ENCODE data around the gene DIAPH1. TPM values are rescaled to one million over a fixed set of nuclear protein-coding genes. Genes with fewer than 3 reads are reported as not detected.

The DIAPH1 gene
- total RNA-seq, 1 experiment from 2014 or later: 142 TPM

- no peaks in the 10 kb centered on the region for H3K27me3 ChIP-seq (ENCODE audit: insufficient read depth, low read length)
- no peak overlapping the region for H3K4me2 ChIP-seq (ENCODE audit: low read length)
- ATAC-seq (no peak), DNase-seq (ENCODE audit: low read depth, low spot score) (no peak)
- CTCF ChIA-PET: interaction anchor here (1.1 kb wide), 1 partner anchor 103 kb away, joined by 3 read pairs; the partner anchor contains the start of gene PCDHGA10
- intact Hi-C loops (cut with micrococcal nuclease): loop anchor here (5.0 kb wide), 1 partner anchor 789 kb away; no protein-coding TSS in a partner anchor
- H3K9me2 ChIP-seq (ENCODE audit: insufficient read depth): no peaks in the 10 kb centered on the region
- H4K20me1 ChIP-seq (ENCODE audit: insufficient read depth): no peaks in the 10 kb centered on the region
- no peaks in the 10 kb centered on the region for H3K9me3 ChIP-seq (ENCODE audit: control insufficient read depth in 1 of 2, insufficient read depth in 1 of 2, low read depth in 1 of 2, low read length in 2 of 2)
- H2AFZ ChIP-seq (ENCODE audit: low read depth, low read length, poor library complexity, severe bottlenecking): no peak overlapping the region
- RAD21 ChIA-PET (ENCODE audit: low non-redundant PET in 1 of 2, low total read pairs in 2 of 2, uncharacterized antibody in 2 of 2, unreplicated experiment in 2 of 2): no interaction called here
- H3K36me3 ChIP-seq (ENCODE audit: control insufficient read depth in 1 of 2, insufficient read depth in 2 of 2, low read length in 2 of 2): peaks cover 6 to 30% of the 10 kb centered on the region in 2 experiments; a peak in 2 of 4 replicates
- POLR2A ChIA-PET: no interaction called here
- H3K4me3 ChIP-seq (replicated peaks in 1 of 2; ENCODE audit: low read depth in 1 of 2, low read length in 2 of 2): no peak overlapping the region
- TF ChIP-seq EGR1 (IDR thresholded peaks at IDR 0.05; ENCODE audit: low read depth) (no peak), CEBPB (IDR thresholded peaks at IDR 0.05; ENCODE audit: low read depth) (no peak), ZFX (IDR thresholded peaks at IDR 0.05) (no peak), ZBTB33 (IDR thresholded peaks at IDR 0.05; ENCODE audit: extremely low read depth, insufficient replicate concordance, low read length) (no peak), SP1 (IDR thresholded peaks at IDR 0.05; ENCODE audit: low read depth) (no peak), TCF7L2 (IDR thresholded peaks at IDR 0.05; ENCODE audit: borderline replicate concordance, extremely low read depth, insufficient read depth, insufficient read length) (no peak), ELF1 (IDR thresholded peaks at IDR 0.05; ENCODE audit: borderline replicate concordance, low read depth) (no peak), RAD21 (IDR thresholded peaks at IDR 0.05; ENCODE audit: low read depth) (no peak), JUND (IDR thresholded peaks at IDR 0.05) (no peak), CBX3 (IDR thresholded peaks at IDR 0.05; ENCODE audit: low read depth) (no peak), POLR2AphosphoS5 (IDR thresholded peaks at IDR 0.05; ENCODE audit: low read depth, low read length) (no peak), FOSL1 (IDR thresholded peaks at IDR 0.05; ENCODE audit: low read depth) (no peak), MAX (IDR thresholded peaks at IDR 0.05) (no peak), REST (IDR thresholded peaks at IDR 0.05; ENCODE audit: low read depth) (no peak)
- TF ChIP-seq, protein P1, sequence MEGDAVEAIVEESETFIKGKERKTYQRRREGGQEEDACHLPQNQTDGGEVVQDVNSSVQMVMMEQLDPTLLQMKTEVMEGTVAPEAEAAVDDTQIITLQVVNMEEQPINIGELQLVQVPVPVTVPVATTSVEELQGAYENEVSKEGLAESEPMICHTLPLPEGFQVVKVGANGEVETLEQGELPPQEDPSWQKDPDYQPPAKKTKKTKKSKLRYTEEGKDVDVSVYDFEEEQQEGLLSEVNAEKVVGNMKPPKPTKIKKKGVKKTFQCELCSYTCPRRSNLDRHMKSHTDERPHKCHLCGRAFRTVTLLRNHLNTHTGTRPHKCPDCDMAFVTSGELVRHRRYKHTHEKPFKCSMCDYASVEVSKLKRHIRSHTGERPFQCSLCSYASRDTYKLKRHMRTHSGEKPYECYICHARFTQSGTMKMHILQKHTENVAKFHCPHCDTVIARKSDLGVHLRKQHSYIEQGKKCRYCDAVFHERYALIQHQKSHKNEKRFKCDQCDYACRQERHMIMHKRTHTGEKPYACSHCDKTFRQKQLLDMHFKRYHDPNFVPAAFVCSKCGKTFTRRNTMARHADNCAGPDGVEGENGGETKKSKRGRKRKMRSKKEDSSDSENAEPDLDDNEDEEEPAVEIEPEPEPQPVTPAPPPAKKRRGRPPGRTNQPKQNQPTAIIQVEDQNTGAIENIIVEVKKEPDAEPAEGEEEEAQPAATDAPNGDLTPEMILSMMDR (IDR thresholded peaks at IDR 0.05 in 2 of 3, conservative IDR thresholded peaks at IDR 0.05 in 1 of 3; ENCODE audit: borderline replicate concordance in 1 of 3, insufficient read depth in 1 of 3, low read depth in 2 of 3, low read length in 2 of 3): no peak
- no peak overlapping the region for H3K27ac ChIP-seq (ENCODE audit: low read depth, low read length)
- H3K79me2 ChIP-seq (ENCODE audit: insufficient read depth, low read length): peaks cover 9% of the 10 kb centered on the region; the same call in 1 of the 2 replicates
- H3K9ac ChIP-seq (ENCODE audit: low read length): no peak overlapping the region
- peaks cover 16 to 37% of the 10 kb centered on the region in 2 experiments for H3K4me1 ChIP-seq (ENCODE audit: control insufficient read depth in 1 of 2, insufficient read depth in 2 of 2, low read length in 2 of 2)
- no TSS peak for BruUV-seq (replicated peaks)
Observed at GRCh38 chr5:141515946-141516671, 102.7 kb downstream of the DIAPH1 start.

Measured in HCT116 (cell line).